NCI-H1105 (cell line): ENCODE measurements around the gene TMEM151A.
"Not testable (repeated sequence)": the region's sequence is repeated elsewhere in the genome, so short reads cannot be mapped to it uniquely, and the experiment has no call there.

ENCODE experiments used
- DNase-seq: peaks from one replicate; lab custom pipeline; 2025; lab: John Stamatoyannopoulos, UW

Gene TMEM151A

GRCh38 chr11:66267379-66268243, 24.1 kb upstream of the TMEM151A start:
- peak; percentile 81 for DNase-seq

GRCh38 chr11:66268244-66268951, 23.3 kb upstream of the TMEM151A start, which contains the start of gene RAB1B:
Gene RAB1B, plus strand, starts transcription at chr11:66268639. Its CDS starts 41 bp downstream, at chr11:66268680.
- peak; percentile 100 for DNase-seq

DNA sequence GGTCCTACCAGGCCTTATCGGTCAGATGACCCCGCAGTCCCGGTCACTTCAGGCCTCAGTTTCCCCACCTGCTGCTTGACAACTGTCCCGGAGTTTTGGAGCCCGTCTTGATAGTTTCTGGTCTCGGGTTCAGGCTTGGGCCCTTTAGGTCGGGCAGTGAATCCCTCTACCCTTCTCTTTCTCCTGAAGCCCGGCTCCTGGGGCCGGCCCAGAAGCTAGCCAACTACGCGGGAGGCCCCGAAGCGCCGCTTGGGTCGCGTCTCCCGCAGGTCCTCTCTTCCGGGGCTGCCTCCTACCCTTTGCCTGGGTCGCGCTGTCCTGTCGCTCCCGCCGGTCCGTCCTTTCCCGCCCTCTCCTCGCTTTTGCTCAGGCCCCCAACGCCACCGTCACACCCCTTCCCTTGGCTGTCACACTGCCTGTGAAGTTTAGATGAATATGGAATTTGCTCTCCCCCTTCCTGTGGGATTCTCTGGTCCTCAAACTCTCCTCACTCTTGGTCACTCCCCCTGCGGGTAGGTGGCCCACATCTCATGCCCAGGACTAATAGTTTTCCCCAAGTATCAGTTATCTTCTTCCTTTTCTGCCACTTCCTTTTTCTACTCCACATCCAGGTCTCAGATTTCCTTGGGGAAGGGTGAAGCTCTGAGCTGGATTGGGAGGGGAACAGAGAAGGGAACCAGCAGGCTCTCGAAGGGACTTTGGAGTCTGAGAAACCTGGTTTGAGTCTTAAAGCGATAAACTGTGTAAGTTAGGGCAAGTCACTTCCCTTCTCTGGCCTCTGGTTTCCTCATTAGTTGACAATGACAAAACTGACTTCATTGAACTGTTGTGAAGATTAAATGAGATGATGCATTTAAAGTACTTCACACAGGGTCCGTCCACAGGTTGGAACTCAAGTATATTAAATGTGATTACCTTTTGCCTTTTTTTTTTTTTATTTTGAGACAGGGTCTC, 22.5 kb upstream of the TMEM151A start:
- DNase-seq: no peak

GRCh38 chr11:66271816-66272215, 19.9 kb upstream of the TMEM151A start:
- no peak for DNase-seq

DNA sequence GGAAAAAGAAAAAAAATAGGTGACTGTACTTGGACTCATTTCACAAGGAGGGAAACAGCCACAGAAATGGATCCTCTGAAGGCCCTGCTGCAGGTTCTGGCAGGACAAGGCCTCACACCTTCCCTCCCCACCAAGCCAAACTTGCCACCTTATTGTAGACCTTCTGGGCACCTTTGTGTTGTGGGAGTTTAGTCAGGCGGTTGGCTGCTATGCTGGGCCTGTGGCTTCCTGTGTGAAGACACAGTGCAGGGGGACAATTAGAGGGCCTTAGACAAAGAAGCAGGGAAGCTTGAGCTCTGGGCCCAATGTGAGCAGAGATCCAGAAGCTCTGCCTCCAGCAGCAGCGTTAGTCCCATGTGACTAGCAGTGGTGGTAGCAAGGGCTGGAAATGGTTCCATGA, 19.1 kb upstream of the TMEM151A start:
- no peak for DNase-seq

DNA sequence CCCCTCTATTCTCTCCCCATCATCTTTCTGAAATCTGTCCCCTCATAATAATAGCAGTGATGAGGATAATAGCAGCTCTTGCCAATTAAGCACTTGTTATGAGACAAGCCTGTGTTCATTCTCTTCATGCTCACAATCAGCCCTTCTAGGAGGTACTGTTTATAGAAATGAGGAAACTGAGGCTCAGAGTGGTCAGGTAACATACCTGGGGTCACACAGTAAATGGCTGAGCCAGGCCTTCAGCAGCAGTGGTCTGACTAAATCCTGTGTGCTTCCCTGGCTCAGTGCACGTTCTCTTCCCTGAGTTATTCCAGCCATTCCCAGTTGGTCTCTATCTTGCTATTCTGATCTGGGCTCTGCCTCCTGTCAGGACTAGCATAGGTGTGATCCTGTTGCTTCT, 17.5 kb upstream of the TMEM151A start:
- no peak for DNase-seq

DNA sequence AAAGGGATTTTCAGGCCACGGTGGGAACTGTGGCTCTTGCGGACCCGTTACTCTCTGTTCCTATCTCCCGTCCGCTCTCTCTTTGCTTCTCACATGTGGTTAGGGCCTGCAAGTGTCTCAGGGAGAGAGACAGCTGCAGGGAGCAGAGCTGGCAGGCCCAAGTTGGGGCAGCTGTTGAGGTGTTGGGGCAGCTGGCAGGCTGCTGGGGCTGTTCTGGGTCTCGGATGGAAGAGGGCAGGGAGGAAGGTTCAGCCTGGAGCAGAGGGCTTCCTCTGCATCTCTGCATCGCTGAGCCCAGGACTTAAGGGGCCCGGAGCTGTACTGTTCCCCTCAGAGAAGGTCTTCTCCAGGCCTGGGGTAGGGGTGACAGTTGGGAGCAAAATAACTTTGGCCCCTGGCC, 16.3 kb upstream of the TMEM151A start:
- DNase-seq: no peak

- DNase-seq: no peak
These were observed 15.6 kb upstream of the TMEM151A start for GRCh38 chr11:66275984-66276612.

GRCh38 chr11:66276619-66277018, 15.1 kb upstream of the TMEM151A start:
- DNase-seq: not testable (repeated sequence)

DNA sequence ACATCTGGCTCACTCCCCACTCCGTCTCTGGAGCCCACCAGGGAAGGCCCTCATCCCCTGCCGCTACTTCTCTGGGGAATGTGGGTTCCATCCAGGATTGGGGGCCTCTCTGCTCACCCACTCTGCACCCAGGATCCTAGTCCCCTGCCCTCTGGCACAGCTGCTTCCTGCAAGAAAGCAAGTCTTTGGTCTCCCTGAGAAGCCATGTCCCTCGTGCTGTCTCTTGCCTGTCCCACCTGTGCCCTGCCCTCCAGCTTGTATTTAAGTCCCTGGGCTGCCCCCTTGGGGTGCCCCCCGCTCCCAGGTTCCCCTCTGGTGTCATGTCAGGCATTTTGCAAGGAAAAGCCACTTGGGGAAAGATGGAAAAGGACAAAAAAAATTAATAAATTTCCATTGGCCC, 14.6 kb upstream of the TMEM151A start:
- not testable (repeated sequence) for DNase-seq

GRCh38 chr11:66277471-66278362, 14.0 kb upstream of the TMEM151A start, which contains the start of gene CNIH2:
Gene CNIH2, plus strand, starts transcription at chr11:66278175. Its CDS starts 282 bp downstream, at chr11:66278457.
- DNase-seq: peak; percentile 28

GRCh38 chr11:66278363-66279091, 13.2 kb upstream of the TMEM151A start:
- no peak for DNase-seq

GRCh38 chr11:66279092-66279734, 12.5 kb upstream of the TMEM151A start:
- no peak for DNase-seq

- DNase-seq: no peak
These were observed 11.3 kb upstream of the TMEM151A start for GRCh38 chr11:66280428-66280827.

DNA sequence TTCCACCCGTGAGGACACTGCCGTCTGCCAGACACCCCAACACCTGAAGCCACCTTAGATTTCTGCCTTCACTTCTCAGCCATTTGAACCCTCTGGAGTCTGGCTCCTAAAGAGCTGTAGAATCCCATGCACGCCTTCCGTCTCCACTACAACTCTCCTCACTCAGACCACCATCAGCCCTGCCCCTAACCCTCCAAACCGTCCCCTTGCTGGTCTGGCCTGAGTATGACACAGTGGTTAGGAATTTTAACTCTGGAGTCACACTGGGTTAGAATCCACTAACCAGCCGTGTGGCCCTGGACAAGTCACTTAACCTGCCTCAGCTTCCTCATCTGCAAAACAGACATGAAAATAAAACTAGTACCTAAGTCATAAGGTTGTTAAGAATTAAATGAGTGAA, 10.7 kb upstream of the TMEM151A start:
- no peak for DNase-seq

DNA sequence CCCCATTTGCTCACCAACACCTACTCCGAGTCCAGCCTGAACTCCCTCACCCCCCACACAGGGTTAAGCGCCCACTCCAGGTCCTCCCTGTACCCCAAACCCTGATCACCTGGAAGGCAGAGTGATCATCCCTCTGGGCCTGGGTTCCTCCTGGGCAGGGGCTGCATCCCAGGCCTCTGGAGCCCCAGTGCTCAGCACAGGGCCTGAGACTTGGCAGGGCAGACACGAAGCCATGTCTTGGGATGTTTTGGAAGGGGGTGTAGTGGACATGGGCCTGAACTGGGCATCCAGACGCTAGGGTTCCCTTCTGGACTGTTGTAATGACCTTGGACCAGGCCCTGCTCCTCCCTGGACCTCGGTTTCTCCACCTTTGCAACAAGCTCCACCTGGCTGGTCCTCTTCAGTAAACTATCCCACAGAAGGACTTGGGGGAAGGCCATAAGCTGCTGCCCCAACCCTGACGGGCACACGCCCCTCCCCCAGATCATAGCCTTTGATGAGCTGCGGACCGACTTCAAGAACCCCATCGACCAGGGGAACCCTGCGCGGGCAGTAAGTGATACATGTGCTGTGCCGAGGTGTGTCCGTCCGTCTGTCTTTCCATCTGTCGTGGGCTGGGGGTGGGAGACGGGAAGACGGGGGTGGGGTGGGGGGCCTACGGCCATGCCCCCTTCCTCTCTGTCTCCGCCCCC, 9.8 kb upstream of the TMEM151A start:
- no peak for DNase-seq

DNA sequence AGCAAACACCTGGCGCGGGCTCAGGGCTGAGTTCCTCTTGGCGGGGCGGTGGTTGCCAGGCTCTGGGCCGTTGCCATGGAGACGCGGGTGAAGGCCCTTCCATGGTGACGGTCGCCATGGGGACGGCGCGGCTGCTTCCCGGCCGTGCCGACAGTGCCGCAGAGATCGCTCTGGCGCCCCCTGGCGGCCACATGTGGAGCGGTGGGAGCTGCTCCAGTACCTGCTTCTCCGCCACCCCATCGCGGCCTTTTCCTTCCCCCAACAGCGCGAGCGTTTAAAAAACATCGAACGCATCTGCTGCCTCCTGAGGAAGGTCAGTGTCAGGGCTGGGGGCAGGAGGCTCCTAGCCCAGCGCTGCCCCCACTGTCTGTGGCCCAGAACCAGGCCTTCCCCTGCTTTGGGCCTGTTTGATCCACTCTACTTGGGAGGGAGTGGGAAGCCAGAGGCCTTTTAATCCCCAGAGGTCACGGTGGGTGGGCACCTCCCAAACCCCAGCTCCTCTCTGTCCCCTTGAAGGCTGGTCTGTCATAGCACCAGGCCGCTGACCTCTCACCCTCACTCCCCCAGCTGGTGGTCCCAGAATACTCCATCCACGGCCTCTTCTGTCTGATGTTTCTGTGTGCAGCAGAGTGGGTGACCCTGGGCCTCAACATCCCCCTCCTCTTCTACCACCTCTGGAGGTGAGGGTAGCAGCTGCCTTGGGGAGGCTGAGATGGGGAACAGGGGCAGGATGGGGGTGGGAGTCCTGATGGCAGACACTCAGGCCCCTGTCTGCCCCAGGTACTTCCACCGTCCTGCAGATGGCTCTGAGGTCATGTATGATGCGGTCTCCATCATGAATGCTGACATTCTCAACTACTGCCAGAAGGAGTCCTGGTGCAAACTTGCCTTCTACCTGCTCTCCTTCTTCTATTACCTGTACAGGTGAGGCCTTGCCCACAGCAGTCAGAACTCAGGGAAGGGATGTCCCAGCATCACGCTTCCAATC, 8.9 kb upstream of the TMEM151A start:
- peak; percentile 99 for DNase-seq
